Natural killer cell treated with Interleukin-12 subunit alpha and Interleukin-12 subunit beta and Interleukin-15 and Interleukin-18, amount 100 ng/mL, for 72 hours (primary cell): ENCODE measurements around the gene SLC9A9. TPM values are rescaled to one million over a fixed set of nuclear protein-coding genes. Genes with fewer than 3 reads are reported as not detected.

Experiments
- ATAC-seq, 2 donors: fragments of 150-1000 bp; cut with Tn5 transposase in 1 of 2; sonication (Bioruptor Pico), chemical (Tn5 transposase) in 1 of 2; 2 replicates each; pipeline ENCODE4 v1.10.0; 2021
- DNase-seq: peaks from one replicate; pipeline ENCODE4 v3.0.0; 2022; ENCODE audit warnings: low spot score
- H3K27ac Mint-ChIP-seq, 2 donors: 1 replicate in 1 of 2; 2 replicates in 1 of 2; pipeline ENCODE4 v1.8.0; 2022; ENCODE audit warnings: mixed read lengths in 2 of 2, mild to moderate bottlenecking in 1 of 2, moderate library complexity in 1 of 2
- H3K27me3 Mint-ChIP-seq, 2 donors: 1 replicate in 1 of 2; 2 replicates in 1 of 2; pipeline ENCODE4 v1.8.0; 2022; ENCODE audit warnings: mixed read lengths in 2 of 2
- H3K36me3 Mint-ChIP-seq: one replicate; pipeline ENCODE4 v1.8.0; 2022; ENCODE audit warnings: mixed read lengths
- H3K4me1 Mint-ChIP-seq, 2 donors: 1 replicate in 1 of 2; 2 replicates in 1 of 2; pipeline ENCODE4 v1.8.0; 2022; ENCODE audit warnings: low read depth in 2 of 2, mixed read lengths in 2 of 2, mild to moderate bottlenecking in 1 of 2
- H3K4me3 Mint-ChIP-seq: one replicate; pipeline ENCODE4 v1.8.0; 2022; ENCODE audit warnings: mixed read lengths
- H3K9me3 Mint-ChIP-seq: 2 replicates; pipeline ENCODE4 v1.8.0; 2022; ENCODE audit warnings: mixed read lengths
- total RNA-seq, 2 donors: library from RNA; stranded (reverse); gene quantifications; one replicate each; pipeline ENCODE4 v1.2.3, GENCODE V29; 2022

The SLC9A9 gene
- total RNA-seq, 2 donors from 2014 or later: 11.0 to 11.9 TPM

DNA sequence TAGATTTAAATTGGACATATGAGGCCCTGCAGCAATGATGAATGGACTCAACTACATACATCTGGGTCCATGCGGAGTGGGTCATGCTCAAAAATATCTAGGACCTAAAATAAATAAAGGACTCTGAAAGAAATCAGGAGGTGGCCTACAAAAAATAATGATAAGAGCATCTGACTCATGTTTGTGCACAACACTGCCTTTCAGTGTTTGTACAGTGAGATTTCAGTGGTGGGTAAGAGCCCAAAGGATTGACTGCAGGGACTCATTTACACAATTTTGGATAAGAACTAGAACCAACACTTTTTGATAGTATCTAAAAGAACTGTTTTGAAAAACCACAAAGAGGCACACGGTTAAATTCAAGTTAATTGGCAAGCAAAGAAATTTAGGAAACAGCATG lies 285.5 kb downstream of the SLC9A9 start:
- H3K27ac Mint-ChIP-seq: no peak overlapping the region
- no peaks in the 10 kb centered on the region for H3K27me3 Mint-ChIP-seq

DNA sequence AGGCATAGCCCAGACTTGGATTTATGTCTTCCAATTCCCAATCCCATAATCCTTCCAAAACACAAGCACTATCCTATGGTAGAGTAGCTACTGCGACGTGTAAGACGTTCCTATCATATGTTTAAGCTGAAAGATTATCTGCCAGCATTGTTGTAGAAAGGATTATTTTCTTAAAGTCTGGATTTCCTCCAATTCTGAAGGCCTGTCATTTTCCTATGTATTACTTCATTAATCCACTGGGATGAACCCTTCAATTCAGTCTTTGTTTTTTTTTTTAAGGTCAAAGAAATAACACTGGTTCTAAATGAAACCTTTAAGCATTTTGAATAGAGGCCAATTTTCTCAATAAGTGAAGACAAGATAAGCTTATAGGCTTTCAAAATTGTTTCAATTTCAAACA lies 289.0 kb downstream of the SLC9A9 start:
- Mint-ChIP-seq H3K27ac (no peak overlapping the region), H3K27me3 (no peaks in the 10 kb centered on the region), H3K9me3 (no peaks in the 10 kb centered on the region), H3K36me3 (peaks cover 15% of the 10 kb centered on the region), H3K4me3 (no peak overlapping the region), H3K4me1 (no peaks in the 10 kb centered on the region)
- no peak for ATAC-seq
- DNase-seq: no peak

More for the DNA sequence above, 285.5 kb downstream of the SLC9A9 start:
- H3K4me3 Mint-ChIP-seq: no peak overlapping the region
- H3K4me1 Mint-ChIP-seq: no peaks in the 10 kb centered on the region
- H3K9me3 Mint-ChIP-seq: peaks cover 2% of the 10 kb centered on the region
- no peak for DNase-seq
- ATAC-seq: no peak
- H3K36me3 Mint-ChIP-seq: peaks cover 14% of the 10 kb centered on the region

DNA sequence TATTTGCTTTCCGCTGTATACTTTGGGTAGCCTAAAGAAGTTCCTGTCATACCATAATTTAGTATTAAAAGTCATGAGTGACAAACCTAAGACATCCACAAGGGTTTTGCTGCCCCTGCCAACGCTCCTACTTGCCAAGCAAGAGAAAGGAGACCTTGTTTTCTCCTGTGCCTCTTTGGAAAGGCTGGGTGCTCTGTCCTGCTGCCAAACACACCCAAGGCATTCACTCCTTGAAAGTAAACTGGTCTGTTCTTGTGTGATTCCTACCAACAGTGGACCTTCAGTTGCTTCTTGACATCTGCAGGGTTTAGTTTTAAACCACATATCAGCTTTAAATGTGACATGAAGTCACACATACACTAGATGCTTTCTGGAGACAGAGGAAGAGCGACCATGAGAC lies 295.4 kb downstream of the SLC9A9 start:
- ATAC-seq (no peak), DNase-seq (no peak)
- no peak overlapping the region for H3K4me3 Mint-ChIP-seq
- no peak overlapping the region for H3K27ac Mint-ChIP-seq
- no peaks in the 10 kb centered on the region for H3K4me1 Mint-ChIP-seq
- H3K9me3 Mint-ChIP-seq: no peaks in the 10 kb centered on the region
- H3K27me3 Mint-ChIP-seq: no peaks in the 10 kb centered on the region
- peaks cover 25% of the 10 kb centered on the region for H3K36me3 Mint-ChIP-seq

DNA sequence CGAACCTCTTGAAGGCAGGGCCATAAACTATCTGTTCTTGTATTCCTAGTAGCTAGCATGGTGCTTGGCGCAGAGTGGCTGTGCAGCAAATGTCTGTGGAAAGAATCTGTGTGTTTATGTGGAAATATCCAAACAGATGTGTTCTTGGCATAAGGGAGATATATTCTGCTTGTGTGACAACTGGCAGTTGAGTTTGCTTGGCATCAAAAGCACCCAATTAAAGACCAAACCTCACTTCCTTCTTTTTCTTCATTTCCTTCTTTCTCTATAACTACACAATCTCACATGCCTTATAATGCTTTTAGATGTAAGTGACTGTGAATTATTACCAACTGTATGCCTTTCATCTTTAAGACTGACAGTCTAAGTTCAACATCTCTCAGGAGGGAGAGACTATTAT lies 296.5 kb downstream of the SLC9A9 start:
- DNase-seq: no peak
- H3K9me3 Mint-ChIP-seq: no peaks in the 10 kb centered on the region
- H3K36me3 Mint-ChIP-seq: peaks cover 28% of the 10 kb centered on the region
- no peaks in the 10 kb centered on the region for H3K4me1 Mint-ChIP-seq
- H3K27ac Mint-ChIP-seq: no peak overlapping the region
- no peak for ATAC-seq
- no peaks in the 10 kb centered on the region for H3K27me3 Mint-ChIP-seq
- no peak overlapping the region for H3K4me3 Mint-ChIP-seq

DNA sequence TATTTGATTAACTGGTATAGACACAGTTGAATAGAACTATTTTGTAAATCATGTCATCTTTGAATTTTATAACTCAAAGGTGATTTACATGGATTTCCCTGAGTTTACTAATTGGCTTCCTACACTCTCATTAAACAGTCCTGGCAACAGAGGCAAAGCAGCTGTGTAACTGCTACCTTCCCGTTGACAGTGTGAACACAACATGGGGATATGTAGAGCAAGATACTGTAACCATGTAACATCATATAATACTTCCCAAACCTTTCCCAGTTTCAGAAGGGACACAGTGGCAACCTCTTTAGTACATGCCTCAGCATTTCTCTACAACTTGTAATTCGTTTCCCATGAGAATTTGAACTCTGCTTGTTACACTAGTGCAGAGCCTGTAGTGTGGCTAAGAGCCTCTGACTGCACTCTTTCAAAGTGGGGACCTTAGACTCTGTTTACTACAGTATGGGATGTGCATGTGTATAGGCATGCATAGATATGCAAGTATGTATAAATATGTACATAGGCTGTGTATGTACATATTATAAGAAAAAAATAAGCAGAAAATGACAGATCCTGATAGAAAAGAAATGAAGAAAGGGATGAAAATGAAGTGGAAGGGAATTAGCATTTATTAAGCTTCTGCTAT lies 299.3 kb downstream of the SLC9A9 start:
- ATAC-seq (no peak), DNase-seq (no peak)
- Mint-ChIP-seq H3K36me3 (peaks cover 40% of the 10 kb centered on the region), H3K4me1 (no peaks in the 10 kb centered on the region), H3K4me3 (no peak overlapping the region), H3K27me3 (no peaks in the 10 kb centered on the region), H3K27ac (no peak overlapping the region), H3K9me3 (peaks cover 4% of the 10 kb centered on the region)

DNA sequence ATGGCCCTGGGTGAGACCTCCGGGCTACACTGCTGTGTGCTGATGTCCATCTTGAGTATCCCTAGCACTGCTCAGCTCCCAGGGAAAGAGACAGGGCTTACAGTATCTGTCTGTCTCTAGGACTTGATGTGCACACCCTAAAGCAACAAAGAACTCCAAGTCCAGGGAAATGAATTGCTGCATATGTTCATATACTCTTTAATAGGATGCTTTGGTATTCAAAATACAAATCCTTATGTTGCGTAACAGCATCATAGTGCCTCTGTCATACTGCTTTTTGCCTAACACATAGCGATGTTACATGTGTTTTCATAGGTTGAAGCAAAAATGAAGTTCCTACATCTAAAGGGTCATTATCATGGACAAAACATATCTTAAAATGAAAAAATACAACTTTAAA lies 299.9 kb downstream of the SLC9A9 start:
- no peaks in the 10 kb centered on the region for H3K4me1 Mint-ChIP-seq
- H3K36me3 Mint-ChIP-seq: peaks cover 40% of the 10 kb centered on the region
- no peak overlapping the region for H3K27ac Mint-ChIP-seq
- H3K27me3 Mint-ChIP-seq: no peaks in the 10 kb centered on the region
- peaks cover 4% of the 10 kb centered on the region for H3K9me3 Mint-ChIP-seq
- ATAC-seq: no peak
- DNase-seq: no peak
- H3K4me3 Mint-ChIP-seq: no peak overlapping the region

DNA sequence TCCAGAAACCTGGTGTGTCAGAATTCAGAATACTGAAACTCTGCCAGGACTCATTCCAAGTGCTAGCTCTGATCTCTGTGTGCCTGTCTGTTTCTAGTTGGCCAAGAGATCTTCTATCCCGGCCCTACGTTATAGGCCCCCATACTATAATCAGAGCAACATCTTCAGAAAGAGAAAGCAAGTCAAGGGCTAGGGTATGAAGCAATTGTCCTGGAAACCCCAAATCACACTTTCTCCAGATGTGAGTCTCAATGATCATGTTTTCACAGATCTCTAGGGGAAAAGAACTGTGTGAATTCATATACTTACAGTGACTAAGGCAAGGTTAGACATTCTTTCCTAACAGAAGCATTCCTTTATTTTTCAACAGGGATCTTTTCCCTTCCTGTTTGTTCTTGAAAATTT lies 309.7 kb downstream of the SLC9A9 start:
- Mint-ChIP-seq H3K4me1 (peaks cover 13 to 17% of the 10 kb centered on the region in 2 donors), H3K36me3 (no peaks in the 10 kb centered on the region), H3K27ac (peak overlapping the region in 1 of 2 donors; percentile 72), H3K4me3 (no peak overlapping the region), H3K9me3 (no peaks in the 10 kb centered on the region), H3K27me3 (no peaks in the 10 kb centered on the region)
- ATAC-seq: peak; percentile 59 to 86
- DNase-seq: no peak

DNA sequence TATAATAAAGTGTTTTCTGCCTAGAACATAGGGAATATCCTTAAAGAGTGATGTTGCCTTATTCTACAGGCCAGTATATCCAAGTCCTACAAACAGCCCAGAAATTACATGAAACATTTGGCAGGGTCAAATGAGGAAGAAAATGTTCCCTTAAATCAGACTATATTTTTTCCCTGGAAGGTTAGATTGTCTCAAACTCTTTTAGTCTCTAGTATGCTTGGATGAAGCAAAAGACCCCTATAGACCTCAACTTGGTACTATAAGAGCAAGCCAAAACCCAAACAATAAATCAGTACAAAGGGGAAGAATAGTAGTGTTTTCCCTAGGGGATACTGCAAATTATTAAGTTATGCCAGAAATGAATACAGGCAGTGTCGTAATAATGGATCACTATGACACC lies 310.2 kb downstream of the SLC9A9 start:
- H3K4me1 Mint-ChIP-seq: peaks cover 13 to 17% of the 10 kb centered on the region in 2 donors
- H3K9me3 Mint-ChIP-seq: no peaks in the 10 kb centered on the region
- no peaks in the 10 kb centered on the region for H3K27me3 Mint-ChIP-seq
- no peaks in the 10 kb centered on the region for H3K36me3 Mint-ChIP-seq
- no peak for DNase-seq
- peak overlapping the region in 1 of 2 donors; percentile 72 for H3K27ac Mint-ChIP-seq
- H3K4me3 Mint-ChIP-seq: no peak overlapping the region
- no peak for ATAC-seq

DNA sequence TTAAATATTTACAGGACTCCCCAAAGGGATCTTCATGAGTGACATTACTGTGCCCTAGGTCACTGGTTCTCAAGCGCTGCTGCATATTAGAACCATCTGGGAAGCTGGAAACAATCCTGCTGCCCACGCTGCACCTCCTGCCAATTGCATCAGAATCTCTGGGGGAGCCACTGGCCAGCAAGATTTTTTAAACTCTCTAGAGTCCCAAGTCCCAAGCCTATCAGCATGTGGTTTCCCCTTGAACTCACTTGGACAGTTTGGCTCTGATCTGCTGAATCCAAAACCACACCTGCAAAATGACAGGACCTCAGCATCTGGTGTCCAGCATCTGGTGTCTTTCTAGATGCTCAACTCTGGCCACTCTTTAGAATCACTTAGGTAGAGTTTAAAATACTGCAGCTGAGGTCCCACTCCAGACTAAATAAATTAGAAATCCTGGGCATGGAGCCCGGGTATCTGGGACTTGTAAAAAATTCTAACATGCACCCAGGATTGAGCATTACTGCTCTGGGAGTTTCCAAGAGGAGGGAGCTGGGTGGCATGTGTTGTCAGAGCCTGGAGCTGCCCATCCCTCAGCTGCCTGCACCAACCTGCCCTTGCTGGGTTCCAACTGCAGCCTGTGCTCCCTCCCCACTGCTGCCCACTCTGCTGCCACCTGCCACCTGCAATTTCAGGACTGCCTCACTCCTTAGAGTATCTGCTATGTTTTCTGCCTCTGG lies 311.3 kb downstream of the SLC9A9 start:
- H3K9me3 Mint-ChIP-seq: no peaks in the 10 kb centered on the region
- ATAC-seq: no peak
- no peak overlapping the region for H3K4me3 Mint-ChIP-seq
- peaks cover 13 to 17% of the 10 kb centered on the region in 2 donors for H3K4me1 Mint-ChIP-seq
- no peak for DNase-seq
- H3K27ac Mint-ChIP-seq: peak overlapping the region in 1 of 2 donors; percentile 72
- H3K27me3 Mint-ChIP-seq: no peaks in the 10 kb centered on the region
- H3K36me3 Mint-ChIP-seq: no peaks in the 10 kb centered on the region

DNA sequence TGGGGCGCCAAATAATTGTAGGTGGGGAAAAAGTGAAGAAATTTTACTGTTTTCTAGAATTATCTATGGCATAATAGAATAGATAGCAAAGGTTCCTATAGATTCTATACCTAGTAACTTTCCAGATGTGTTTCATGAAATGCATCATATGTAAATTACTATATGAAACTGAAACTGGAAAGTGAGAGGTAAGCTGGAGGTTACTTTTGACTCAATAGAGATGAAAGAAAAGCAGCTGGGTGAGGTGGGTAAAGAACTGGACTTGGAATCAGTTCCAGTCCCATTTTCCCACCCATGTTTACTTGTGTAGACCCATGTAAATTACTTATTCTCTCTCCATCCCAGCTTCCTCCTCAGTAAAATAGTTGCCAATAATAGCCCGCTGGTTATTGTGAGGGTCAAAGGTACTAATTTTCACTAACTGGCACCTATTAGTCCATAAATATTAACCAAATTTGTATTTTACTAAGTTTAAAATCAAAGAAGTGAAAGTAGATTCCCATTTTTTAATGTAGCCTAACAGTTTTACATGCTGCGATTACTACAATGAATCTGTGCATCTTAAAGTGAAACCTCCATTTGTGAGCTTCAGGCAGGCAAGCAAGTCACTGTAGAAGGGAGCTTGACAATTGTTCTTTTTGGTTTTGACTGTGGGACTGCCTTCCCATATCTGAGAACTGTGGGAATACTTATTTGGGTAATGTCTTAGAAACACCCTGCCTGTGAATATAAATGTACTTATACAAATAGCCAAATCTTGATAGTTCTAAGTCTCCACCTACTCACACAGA lies 312.1 kb downstream of the SLC9A9 start:
- H3K27ac Mint-ChIP-seq: peak overlapping the region in 1 of 2 donors; percentile 53
- H3K4me3 Mint-ChIP-seq: no peak overlapping the region

DNA sequence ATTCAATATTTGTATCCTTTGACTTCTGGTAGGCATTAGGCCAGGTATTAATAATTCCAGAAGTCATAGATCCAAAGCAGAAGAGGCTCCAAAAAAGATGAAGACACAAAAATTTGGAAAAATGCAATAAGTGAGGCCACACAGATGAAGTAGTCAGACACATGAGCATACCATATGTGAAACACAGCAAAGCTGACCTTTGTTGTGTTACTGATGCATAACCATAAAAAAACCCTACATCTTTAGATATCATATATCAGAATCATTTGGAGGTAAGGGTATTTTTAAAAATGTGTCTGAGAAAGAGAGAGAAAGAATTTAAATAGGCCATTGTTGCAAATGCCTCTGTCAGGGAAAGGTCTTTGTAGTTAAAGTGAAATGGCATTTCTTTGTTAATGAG lies 314.9 kb downstream of the SLC9A9 start:
- H3K36me3 Mint-ChIP-seq: no peaks in the 10 kb centered on the region
- DNase-seq (no peak), ATAC-seq (no peak)
- H3K27me3 Mint-ChIP-seq: no peaks in the 10 kb centered on the region
- no peak overlapping the region for H3K27ac Mint-ChIP-seq
- peaks cover 24 to 26% of the 10 kb centered on the region in 2 donors for H3K4me1 Mint-ChIP-seq
- H3K4me3 Mint-ChIP-seq: no peak overlapping the region
- no peaks in the 10 kb centered on the region for H3K9me3 Mint-ChIP-seq

More for the DNA sequence above, 312.1 kb downstream of the SLC9A9 start:
- Mint-ChIP-seq H3K4me1 (peaks cover 13 to 17% of the 10 kb centered on the region in 2 donors), H3K27me3 (no peaks in the 10 kb centered on the region), H3K9me3 (no peaks in the 10 kb centered on the region), H3K36me3 (no peaks in the 10 kb centered on the region)
- peak; percentile 73 to 76 for ATAC-seq
- DNase-seq: no peak

DNA sequence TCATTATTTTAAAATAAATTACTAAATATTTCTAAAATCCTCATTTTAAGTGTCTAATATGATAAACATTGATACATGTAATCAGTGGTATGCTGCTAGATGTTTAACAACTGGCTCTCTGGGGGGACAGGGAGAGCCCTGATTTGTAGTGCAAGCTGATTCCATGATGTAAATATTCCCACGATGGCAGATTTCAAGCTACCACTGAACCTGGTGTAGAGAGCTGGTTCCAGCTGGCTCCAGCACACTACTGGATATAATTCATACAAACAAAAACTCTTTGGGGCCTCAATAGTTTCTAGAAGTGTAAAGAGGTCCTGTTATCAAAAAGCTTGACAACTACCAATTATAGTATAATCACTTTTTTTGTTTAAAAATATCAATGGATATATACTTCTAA lies 316.2 kb downstream of the SLC9A9 start:
- Mint-ChIP-seq H3K36me3 (no peaks in the 10 kb centered on the region), H3K27me3 (no peaks in the 10 kb centered on the region), H3K4me3 (no peak overlapping the region), H3K27ac (no peak overlapping the region), H3K9me3 (no peaks in the 10 kb centered on the region), H3K4me1 (peaks cover 18 to 26% of the 10 kb centered on the region in 2 donors)
- DNase-seq: no peak
- no peak for ATAC-seq

DNA sequence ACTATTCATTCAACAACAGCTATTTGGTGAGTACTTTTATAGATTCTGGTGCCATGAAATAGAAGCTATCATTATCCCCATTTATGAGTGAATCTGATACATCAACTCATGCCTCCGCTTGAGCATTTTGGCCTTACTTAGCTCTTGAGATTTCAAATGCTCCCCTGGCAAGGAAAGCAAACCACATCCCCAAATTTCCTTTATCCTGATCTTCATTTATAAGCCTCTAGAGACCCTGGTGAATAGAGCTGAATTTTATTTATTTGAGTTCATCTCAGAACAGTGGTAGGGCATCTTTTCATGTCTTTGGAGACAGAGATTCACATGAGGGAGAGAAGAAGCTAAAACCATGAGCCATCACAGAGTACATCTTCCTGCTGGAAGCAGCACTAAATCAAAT lies 317.2 kb downstream of the SLC9A9 start:
- no peaks in the 10 kb centered on the region for H3K9me3 Mint-ChIP-seq
- H3K4me1 Mint-ChIP-seq: peaks cover 16 to 18% of the 10 kb centered on the region in 2 donors
- H3K4me3 Mint-ChIP-seq: no peak overlapping the region
- H3K27me3 Mint-ChIP-seq: no peaks in the 10 kb centered on the region
- no peak for ATAC-seq
- no peaks in the 10 kb centered on the region for H3K36me3 Mint-ChIP-seq
- no peak overlapping the region for H3K27ac Mint-ChIP-seq
- DNase-seq: no peak

DNA sequence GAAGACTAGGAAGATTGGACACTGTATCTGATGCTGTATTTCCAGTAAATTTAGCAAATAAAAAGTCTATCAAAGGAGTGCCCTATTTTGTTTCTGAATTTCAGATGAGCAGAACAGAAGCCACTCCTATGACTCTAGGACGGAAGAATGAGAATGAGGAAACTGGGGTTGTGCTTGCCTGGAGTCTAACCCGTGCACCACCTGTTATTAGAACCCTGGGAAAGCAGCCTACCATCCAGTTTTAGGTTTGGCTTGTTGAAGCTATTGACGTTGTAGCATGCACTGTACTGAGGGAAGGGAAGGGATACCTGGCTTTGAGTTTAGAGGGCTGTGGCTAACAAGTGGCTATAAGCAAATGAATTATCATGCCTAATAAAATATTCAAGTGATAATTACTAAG lies 318.5 kb downstream of the SLC9A9 start:
- peaks cover 11 to 13% of the 10 kb centered on the region in 2 donors for H3K4me1 Mint-ChIP-seq
- H3K27ac Mint-ChIP-seq: no peak overlapping the region
- H3K9me3 Mint-ChIP-seq: no peaks in the 10 kb centered on the region
- H3K4me3 Mint-ChIP-seq: no peak overlapping the region
- H3K36me3 Mint-ChIP-seq: no peaks in the 10 kb centered on the region
- ATAC-seq: no peak
- no peaks in the 10 kb centered on the region for H3K27me3 Mint-ChIP-seq
- no peak for DNase-seq
